NB4 (cell line): ENCODE results near the gene C17orf100.

ENCODE experiments used
- DNase-seq: peaks from one replicate; pipeline ENCODE4 v3.0.0; 2010; ENCODE audit warnings: low read depth
- H3K4me3 ChIP-seq: one replicate; pipeline ENCODE4 v1.5.1; 2011; ENCODE audit warnings: mild to moderate bottlenecking, low read depth, low read length, moderate library complexity
- CTCF ChIP-seq: IDR thresholded peaks from one replicate; pipeline ENCODE4 v1.5.1; 2012; ENCODE audit warnings: low read depth, low read length
- MAX ChIP-seq: IDR thresholded peaks from 2 replicates; pipeline ENCODE4 v1.6.1; 2011; ENCODE audit warnings: low read depth, low read length
- MYC ChIP-seq: IDR thresholded peaks from 2 replicates; pipeline ENCODE4 v1.6.1; 2011; ENCODE audit warnings: low read depth, low read length
- POLR2A ChIP-seq: IDR thresholded peaks from 2 replicates; pipeline ENCODE4 v1.6.1; 2011; ENCODE audit warnings: mild to moderate bottlenecking; ENCODE audit not compliant: insufficient read length; ENCODE audit errors: extremely low read depth

Gene C17orf100

GRCh38 chr17:6670571-6670970, 19.0 kb downstream of the C17orf100 start:
- TF ChIP-seq CTCF (no peak), MAX (no peak), MYC (no peak)
- no peak overlapping the region for H3K4me3 ChIP-seq
- no peak for DNase-seq

GRCh38 chr17:6670999-6671398, 19.4 kb downstream of the C17orf100 start:
- TF ChIP-seq CTCF (no peak), MYC (no peak), MAX (no peak), POLR2A (no peak)
- DNase-seq = no peak
- H3K4me3 ChIP-seq = no peak overlapping the region

- no peak for DNase-seq
- TF ChIP-seq MAX (no peak), POLR2A (no peak), MYC (no peak), CTCF (no peak)
- H3K4me3 ChIP-seq = no peak overlapping the region
Observed at GRCh38 chr17:6671431-6671830, 19.9 kb downstream of the C17orf100 start.

- H3K4me3 ChIP-seq = no peak overlapping the region
- TF ChIP-seq POLR2A (no peak), MYC (no peak), CTCF (no peak), MAX (no peak)
- DNase-seq = no peak
Observed at GRCh38 chr17:6674586-6674985, 23.0 kb downstream of the C17orf100 start.

GRCh38 chr17:6675201-6675825, 23.8 kb downstream of the C17orf100 start:
- TF ChIP-seq MAX (no peak), CTCF (no peak), POLR2A (no peak), MYC (no peak)
- DNase-seq = no peak
- no peak overlapping the region for H3K4me3 ChIP-seq
